ENCODE data around the gene KIF11. TPM values are rescaled to one million over a fixed set of nuclear protein-coding genes. Genes with fewer than 3 reads are reported as not detected.

The KIF11 gene
- total RNA-seq, 4 donors from 2014 or later = 0.37 to 2.4 (median 1.3) TPM

DNA sequence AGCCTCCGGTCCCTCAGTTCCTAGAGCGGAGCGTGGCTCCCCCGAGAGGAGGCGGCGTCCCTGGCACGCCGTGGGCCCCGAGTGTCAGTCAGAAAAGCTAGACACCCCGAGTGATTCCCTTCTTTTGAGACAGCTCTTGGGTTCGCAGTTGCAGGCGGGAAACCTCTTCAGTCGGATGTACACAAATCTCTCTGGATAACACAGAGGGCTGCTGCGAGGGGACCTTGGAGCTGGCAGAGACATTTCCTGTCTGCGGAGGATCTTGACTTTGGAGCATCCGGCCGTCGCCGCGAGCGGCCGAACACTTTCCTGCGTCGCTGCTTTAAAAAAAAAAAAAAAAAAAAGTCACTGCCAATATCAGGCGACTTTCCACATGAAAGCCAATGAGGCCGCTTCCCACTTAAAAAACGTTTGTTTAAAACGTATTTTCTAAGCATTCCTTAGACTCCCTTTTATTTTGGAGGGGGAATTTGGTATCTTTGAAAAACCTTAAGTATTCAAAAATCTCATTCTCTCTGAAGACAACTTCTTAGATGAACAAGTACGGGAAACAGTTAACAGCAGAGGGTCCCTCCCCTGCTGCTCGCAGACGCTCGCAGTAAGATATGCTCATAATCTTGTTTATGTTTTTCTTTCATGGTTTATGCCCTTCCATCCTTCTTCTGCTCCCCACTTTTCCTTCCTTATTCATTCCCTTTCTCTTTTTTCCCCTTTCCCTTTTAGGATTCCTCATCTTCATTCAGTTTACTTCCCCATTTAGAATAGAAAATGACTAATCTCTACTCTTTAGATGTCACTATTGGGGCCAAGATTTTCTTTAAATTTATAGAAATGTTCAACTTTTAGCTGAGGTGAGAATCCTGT is 106.8 kb downstream of the KIF11 start:
- peaks cover 0 to 14% (median 5%) of the 10 kb centered on the region in 4 donors for H3K4me1 ChIP-seq
- peaks cover 63% of the 10 kb centered on the region for H3K27me3 ChIP-seq
- no peaks in the 10 kb centered on the region for H3K9me3 ChIP-seq
- intact Hi-C loops (cut with DNase I; ENCODE audit: low total_unique reads) = no loop called here
- no peaks in the 10 kb centered on the region for H3K36me3 ChIP-seq
- H3K27ac ChIP-seq = peak overlapping the region; percentile 2 to 60 (median 15)
- WGBS, 2 donors (ENCODE audit: low coverage in 1 of 2) = 0 to 1% methylated on average over 12 to 32 of the region's 32 CpGs
- peak overlapping the region in 3 of 4 donors; percentile 6 to 45 (median 31) for H3K4me3 ChIP-seq
- peak; percentile 30 for DNase-seq
- TF ChIP-seq POLR2A (IDR thresholded peaks at IDR 0.05) (no peak), POLR2AphosphoS5 (IDR thresholded peaks at IDR 0.05) (no peak), EP300 (IDR thresholded peaks at IDR 0.05; ENCODE audit: low read depth) (no peak)
- TF ChIP-seq, protein P1, sequence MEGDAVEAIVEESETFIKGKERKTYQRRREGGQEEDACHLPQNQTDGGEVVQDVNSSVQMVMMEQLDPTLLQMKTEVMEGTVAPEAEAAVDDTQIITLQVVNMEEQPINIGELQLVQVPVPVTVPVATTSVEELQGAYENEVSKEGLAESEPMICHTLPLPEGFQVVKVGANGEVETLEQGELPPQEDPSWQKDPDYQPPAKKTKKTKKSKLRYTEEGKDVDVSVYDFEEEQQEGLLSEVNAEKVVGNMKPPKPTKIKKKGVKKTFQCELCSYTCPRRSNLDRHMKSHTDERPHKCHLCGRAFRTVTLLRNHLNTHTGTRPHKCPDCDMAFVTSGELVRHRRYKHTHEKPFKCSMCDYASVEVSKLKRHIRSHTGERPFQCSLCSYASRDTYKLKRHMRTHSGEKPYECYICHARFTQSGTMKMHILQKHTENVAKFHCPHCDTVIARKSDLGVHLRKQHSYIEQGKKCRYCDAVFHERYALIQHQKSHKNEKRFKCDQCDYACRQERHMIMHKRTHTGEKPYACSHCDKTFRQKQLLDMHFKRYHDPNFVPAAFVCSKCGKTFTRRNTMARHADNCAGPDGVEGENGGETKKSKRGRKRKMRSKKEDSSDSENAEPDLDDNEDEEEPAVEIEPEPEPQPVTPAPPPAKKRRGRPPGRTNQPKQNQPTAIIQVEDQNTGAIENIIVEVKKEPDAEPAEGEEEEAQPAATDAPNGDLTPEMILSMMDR (IDR thresholded peaks at IDR 0.05) = no peak
- in situ Hi-C loops (cut with MboI; ENCODE audit: low pct_ligation_motif_present in 1 of 4, low pct_unique_long_range_greater_than_20kb in 1 of 4, low sequenced_read_pairs in 3 of 4) = no loop called here

- no peak overlapping the region for H3K4me3 ChIP-seq
- WGBS, 2 donors (ENCODE audit: low coverage in 1 of 2) = 33 to 61% methylated on average over 3 to 4 of the region's 4 CpGs
- no peaks in the 10 kb centered on the region for H3K36me3 ChIP-seq
- H3K27me3 ChIP-seq = peaks cover 40% of the 10 kb centered on the region
- no peaks in the 10 kb centered on the region for H3K9me3 ChIP-seq
- no peak for DNase-seq
- no peak for TF ChIP-seq EP300 (IDR thresholded peaks at IDR 0.05; ENCODE audit: low read depth)
- TF ChIP-seq, protein P1 (IDR thresholded peaks at IDR 0.05) = no peak
- TF ChIP-seq POLR2A (IDR thresholded peaks at IDR 0.05) = no peak
- no peak for TF ChIP-seq POLR2AphosphoS5 (IDR thresholded peaks at IDR 0.05)
- no peak overlapping the region for H3K27ac ChIP-seq
- in situ Hi-C loops (cut with MboI; ENCODE audit: low pct_ligation_motif_present in 1 of 4, low pct_unique_long_range_greater_than_20kb in 1 of 4, low sequenced_read_pairs in 3 of 4) = no loop called here
- H3K4me1 ChIP-seq = peaks cover 0 to 14% (median 5%) of the 10 kb centered on the region in 4 donors
- intact Hi-C loops (cut with DNase I; ENCODE audit: low total_unique reads) = no loop called here
Measured at GRCh38 chr10:92702301-92702916, 109.5 kb downstream of the KIF11 start.

Small RNAs within 50 kb of the gene (small RNA-seq; reads per million reads assigned to genes)
- 0 reads per million in 4 donors for gene RN7SL644P

Other genes with a start within 250 kb of the KIF11 start
- gene IDE, start 19.0 kb upstream of the KIF11 start, total RNA-seq = 10 to 100 TPM; 22.1 to 32.9 (median 24.4) TPM
- gene HHEX, start 96.8 kb downstream of the KIF11 start, total RNA-seq = 1 to 10 TPM in 3 of 4 donors, under 1 TPM in 1; 0.80 to 7.9 (median 4.8) TPM

All from transverse colon (tissue), 4 donors.